NCI-H345 treated with DMSO at 0.1 percent for 48 hours (cell line): ENCODE results near the gene RPL10A.
"Not testable (repeated sequence)": the region's sequence is repeated elsewhere in the genome, so short reads cannot be mapped to it uniquely, and the experiment has no call there.

Experiments used
- DNase-seq: peaks from one replicate; lab custom pipeline; 2025; ENCODE audit not compliant: unreplicated experiment; lab: John Stamatoyannopoulos, UW

Gene RPL10A

DNA sequence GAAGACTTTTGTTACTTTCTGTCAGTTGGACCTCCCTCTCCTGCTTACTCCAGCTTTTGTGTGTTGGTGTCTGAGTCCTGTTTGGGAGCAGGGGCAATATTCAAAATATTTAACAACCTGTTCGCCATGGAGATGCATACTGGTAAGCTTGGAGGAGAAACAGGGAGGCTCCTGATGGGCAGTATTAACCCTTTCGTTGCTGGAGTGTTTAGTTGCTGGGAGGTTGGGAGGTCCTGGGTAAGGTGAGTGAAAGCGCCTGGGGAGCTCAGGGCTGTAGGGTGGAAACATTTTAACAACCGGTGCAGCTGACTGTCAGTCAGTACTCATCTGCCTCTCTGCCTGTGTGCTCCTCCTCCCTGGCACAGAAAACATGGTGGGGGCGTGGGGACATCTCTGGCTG, 40.3 kb downstream of the RPL10A start:
- no peak for DNase-seq

DNA sequence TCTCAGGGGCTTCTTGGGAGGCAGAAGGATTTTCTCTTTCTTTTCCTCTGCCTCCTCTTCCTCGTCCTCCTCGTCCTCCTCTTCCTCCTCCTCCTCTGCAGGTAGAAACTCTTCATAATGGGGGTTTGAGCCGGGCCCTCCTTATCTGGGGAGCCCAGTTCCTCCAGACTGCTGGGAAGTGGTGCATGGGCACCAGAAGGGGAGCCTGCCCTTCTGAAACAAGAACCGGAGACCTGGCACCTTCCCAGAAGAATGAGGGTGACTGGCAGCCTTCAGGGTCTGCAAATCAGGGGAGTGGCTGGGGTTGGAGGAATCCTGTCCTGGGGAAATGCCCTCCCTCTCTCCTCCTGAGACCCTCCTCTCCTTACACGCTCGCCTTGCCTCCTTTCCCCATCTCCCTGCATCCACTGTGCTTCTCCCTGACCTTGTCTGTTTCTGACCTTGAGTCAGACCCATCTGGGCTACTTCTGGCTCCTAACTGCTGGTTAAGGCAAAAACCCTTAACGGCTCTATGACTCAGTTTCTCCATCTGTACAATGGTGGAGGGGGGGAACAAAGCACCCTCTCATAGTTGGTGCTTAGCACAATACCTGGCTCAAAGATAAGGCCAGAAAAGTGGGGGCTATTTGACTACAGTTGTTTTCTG, 42.8 kb downstream of the RPL10A start:
- DNase-seq = no peak

DNA sequence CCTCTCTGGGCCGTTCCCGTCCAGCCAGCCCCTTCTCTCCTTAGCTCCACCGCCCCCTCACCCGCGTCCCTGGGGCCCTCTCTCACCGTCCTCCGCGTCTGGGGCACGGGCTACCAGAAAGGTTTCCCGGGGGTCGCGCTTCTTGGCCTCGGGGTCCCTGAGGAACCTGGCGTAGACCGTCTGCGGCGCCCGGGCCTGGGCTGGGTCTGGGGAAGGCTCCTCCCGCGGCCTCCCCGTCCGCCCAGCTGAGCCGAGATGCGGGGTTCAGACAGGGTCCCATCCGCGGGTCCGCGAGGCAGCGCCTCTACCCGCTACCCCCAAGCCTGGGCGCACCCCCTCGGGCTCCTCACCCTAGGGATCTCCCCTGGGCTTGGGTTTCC, 43.4 kb downstream of the RPL10A start:
- DNase-seq = no peak

DNA sequence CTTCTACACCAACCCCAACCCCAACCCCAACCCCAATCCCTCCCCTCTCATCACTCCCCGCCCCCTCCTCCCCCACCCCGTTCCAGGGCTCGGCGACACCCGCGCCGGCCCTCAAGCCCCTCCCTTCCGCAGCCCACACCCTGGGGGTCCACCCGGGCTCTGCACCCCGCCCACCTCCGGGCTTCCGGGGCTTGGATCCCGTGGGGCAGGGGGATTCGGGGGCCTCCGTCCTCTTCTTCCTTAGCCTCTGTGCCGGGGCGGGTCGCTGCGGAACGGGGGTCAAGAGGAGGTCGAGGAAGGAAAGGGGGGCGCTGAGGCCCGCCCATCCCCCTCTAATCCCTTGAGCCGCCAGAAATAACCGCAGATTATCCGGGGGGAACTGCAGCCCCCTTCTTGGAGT, 43.8 kb downstream of the RPL10A start:
- no peak for DNase-seq

DNA sequence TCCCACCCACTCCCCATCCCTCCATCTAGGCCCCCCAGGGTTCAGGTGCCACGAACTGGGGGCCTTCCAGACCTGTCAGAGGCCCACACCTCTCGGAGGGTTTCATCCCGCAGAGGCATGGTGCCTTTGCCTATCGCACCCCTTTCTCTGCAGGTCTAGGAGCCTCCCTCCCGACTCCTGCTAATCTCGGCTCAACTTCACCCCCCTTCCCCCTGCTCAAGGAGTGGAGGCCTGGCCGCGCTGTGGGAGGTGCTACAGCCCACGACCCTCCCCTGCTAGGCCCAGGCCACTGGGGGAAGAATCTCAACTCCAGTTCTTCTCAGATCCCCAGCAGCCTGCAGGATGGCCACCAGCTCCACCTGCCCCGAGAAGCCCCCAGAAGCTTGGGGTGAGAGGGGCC, 44.5 kb downstream of the RPL10A start, which contains the start of gene TULP1:
Gene TULP1, minus strand, starts transcription at position 157 of the 400 bp plus-strand sequence. Its CDS starts 38 bp downstream, at position 119.
- no peak for DNase-seq

DNA sequence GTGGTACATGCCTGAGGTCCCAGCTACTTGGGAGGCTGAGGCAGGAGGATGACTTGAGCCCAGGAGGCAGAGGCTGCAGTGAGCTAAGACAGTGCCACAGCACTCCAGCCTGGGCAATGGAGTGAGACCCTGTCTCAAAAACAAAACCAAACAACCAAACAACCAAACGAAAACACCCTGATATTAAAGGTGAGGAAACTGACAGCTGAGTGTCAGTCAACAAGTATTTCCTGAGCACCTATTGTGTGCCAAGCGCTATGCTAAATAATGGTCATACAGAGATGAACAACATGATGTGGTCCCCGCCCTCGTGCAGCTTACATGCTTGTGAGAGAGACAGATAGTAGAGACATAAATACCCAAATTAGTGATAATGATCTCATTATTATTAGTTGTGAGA, 46.4 kb downstream of the RPL10A start:
- DNase-seq = no peak

DNA sequence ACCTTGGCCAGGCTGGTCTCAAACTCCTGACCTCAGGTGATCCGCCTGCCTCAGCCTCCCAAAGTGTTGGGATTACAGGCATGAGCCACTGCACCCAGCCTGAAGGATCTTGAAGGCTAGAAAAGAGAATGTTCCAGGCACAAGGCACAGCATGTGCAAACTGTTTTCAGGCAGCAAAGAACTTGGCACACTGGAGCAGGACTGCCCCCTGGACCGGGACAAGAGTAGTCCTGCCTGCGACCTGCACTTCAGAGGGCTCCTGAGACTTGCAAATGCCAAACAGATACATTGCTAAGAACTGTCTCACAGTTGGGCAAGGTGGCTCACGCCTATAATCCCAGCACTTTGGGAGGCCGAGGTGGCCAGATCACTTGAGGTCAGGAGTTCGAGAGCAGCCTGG, 47.7 kb downstream of the RPL10A start:
- not testable (repeated sequence) for DNase-seq

DNA sequence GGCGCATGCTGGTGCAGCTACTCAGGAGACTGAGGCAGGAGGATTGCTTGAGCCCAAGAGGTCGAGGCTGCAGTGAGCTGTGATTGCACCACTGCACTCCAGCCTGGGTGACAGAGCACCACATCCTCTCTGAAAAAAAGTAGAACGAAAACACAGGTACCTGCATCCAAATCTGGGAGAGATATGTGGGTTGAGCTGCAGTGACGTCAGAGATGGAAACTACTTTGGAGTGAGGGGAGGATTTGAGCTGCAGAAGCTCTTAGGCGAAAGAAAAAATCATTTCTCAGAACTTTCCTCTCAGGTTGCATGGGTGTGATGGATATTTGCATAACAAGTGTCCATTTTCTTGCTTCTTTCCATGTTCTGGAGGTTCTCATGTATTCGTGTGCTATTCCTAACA, 48.5 kb downstream of the RPL10A start:
- DNase-seq = no peak

DNA sequence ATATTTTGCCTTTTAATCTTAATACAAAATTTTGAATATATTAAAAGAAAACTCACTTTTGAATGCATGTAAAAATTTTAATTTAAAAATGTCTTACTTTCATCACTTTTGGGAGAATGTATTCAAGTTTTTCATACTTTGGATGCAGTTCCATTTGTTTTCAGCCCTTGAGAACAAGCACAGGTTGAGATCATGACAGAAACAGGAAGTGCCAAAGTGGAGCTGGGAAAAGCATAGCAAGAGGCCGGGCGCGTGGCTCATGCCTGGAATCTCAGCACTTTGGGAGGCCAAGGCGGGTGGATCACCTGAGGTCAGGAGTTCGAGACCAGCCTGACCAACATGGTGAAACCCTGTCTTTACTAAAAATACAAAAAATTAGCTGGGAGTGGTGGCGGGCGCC, 49.8 kb downstream of the RPL10A start:
- DNase-seq = not testable (repeated sequence)

DNA sequence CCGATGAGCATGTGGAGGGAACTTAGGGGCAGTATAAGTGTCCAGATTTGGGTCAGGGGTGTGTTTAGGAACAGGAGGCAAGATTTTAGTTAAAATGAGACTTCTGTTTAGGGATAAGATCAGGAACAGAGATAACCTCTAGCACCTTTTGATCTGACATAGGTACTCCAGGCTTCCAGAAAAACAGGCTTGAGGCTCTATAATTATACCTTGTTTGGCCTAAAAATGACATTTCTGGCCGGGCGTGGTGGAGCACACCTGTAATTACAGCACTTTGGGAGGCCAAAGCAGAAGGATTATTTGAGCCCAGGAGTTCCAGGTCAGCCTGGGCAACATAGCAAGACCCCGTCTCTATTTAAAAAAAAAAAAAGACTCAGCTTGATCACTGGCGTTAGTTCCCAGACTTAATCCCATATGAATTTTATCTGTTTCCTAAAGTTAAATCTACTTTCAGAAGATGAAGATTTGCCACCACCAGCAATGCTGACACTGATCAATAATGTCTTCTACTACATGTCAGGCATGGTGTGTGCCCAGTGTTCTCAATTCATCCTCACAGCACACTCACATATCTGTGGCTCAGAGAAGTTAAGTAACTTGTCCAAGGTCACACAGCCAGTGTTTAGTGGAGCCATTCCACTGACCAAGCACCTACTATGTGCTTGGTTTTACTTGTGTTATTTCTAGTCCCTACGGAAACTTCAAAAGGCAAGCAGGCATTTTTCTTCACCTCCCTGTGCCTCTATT, 50.5 kb downstream of the RPL10A start:
- no peak for DNase-seq

DNA sequence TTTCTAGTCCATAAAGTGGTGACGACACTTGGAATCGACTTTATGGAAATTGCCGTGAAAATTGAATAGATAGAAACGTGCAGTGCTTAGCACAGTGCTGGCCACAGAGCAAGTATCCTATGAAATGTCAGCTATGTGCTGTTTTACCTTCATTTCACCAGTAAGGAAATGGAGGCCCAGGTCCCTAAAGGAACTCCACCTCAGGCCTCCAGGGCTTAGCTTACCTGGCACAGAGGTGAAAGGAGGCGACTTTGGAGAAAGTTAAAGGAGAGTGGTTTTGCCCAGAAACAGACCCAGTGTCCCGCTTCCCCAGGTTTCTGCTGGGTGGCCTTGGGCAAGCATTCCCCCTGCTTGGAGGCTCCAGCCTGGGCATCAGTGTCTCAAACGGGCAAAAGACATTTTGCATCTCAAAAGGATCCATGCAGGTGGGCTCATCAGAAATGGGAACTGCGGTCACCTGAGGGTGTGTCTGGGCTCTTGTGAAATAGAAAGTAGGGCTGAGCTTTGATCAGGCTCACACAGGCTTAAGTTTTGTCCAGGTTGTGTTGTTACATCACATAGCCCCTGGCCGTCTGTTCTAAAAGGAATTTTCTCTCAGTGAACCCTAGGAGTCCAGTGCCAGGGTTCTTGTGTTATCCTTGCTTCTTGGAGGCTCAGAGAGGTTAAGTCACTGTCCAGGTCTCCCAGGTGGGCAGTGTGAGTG, 51.3 kb downstream of the RPL10A start:
- DNase-seq = no peak
